NCI-H187 treated with DMSO at 0.1 percent for 48 hours (cell line): ENCODE measurements around the gene IFT52.
"Not testable (repeated sequence)": the region's sequence is repeated elsewhere in the genome, so short reads cannot be mapped to it uniquely, and the experiment has no call there.

Source experiments
- DNase-seq: peaks from one replicate; lab custom pipeline; 2025; lab: John Stamatoyannopoulos, UW

The IFT52 gene

GRCh38 chr20:43650997-43651525 lies 60.3 kb downstream of the IFT52 start:
- DNase-seq: no peak

- not testable (repeated sequence) for DNase-seq
Observed at GRCh38 chr20:43651650-43652184, 61.0 kb downstream of the IFT52 start.

- DNase-seq: no peak
Observed at GRCh38 chr20:43653966-43654365, 63.2 kb downstream of the IFT52 start.

- not testable (repeated sequence) for DNase-seq
Observed at GRCh38 chr20:43655176-43655575, 64.4 kb downstream of the IFT52 start.

GRCh38 chr20:43655937-43656336 lies 65.2 kb downstream of the IFT52 start:
- DNase-seq: no peak

GRCh38 chr20:43658069-43658722 lies 67.5 kb downstream of the IFT52 start:
- DNase-seq: no peak

GRCh38 chr20:43658723-43659419 lies 68.1 kb downstream of the IFT52 start:
- DNase-seq: no peak

GRCh38 chr20:43662943-43663655 lies 72.4 kb downstream of the IFT52 start:
- no peak for DNase-seq

GRCh38 chr20:43665466-43666176 lies 74.9 kb downstream of the IFT52 start:
- DNase-seq: no peak

GRCh38 chr20:43666376-43667328 lies 75.9 kb downstream of the IFT52 start, which contains the start of gene MYBL2:
TSS of gene MYBL2 (plus strand) at chr20:43667114. CDS start at chr20:43667284, 170 bp downstream.
- DNase-seq: no peak

GRCh38 chr20:43667341-43668132 lies 76.8 kb downstream of the IFT52 start:
- no peak for DNase-seq

- no peak for DNase-seq
Observed at GRCh38 chr20:43669332-43669731, 78.6 kb downstream of the IFT52 start.

GRCh38 chr20:43670423-43670822 lies 79.7 kb downstream of the IFT52 start:
- DNase-seq: no peak

- DNase-seq: no peak
Observed at GRCh38 chr20:43676368-43676767, 85.6 kb downstream of the IFT52 start.

GRCh38 chr20:43680981-43681380 lies 90.2 kb downstream of the IFT52 start:
- no peak for DNase-seq

GRCh38 chr20:43681468-43681942 lies 90.8 kb downstream of the IFT52 start:
- DNase-seq: peak; percentile 48

- no peak for DNase-seq
Observed at GRCh38 chr20:43681991-43682410, 91.3 kb downstream of the IFT52 start.

- DNase-seq: no peak
Observed at GRCh38 chr20:43682446-43682845, 91.7 kb downstream of the IFT52 start.

GRCh38 chr20:43686820-43687219 lies 96.1 kb downstream of the IFT52 start:
- DNase-seq: no peak

- DNase-seq: no peak
Observed at GRCh38 chr20:43689165-43689564, 98.4 kb downstream of the IFT52 start.
